Endothelial cell of umbilical vein (primary cell): Measurements from ENCODE around the gene KCNQ1OT1.

Experiments used
- EZH2 ChIP-seq: IDR thresholded peaks from 2 replicates; pipeline ENCODE4 v1.6.1; 2012; ENCODE audit warnings: borderline replicate concordance, low read depth, mild to moderate bottlenecking, moderate library complexity, low read length, inconsistent platforms; ENCODE audit not compliant: severe bottlenecking
- MYC ChIP-seq: IDR thresholded peaks from one replicate; pipeline ENCODE4 v1.6.1; 2011; ENCODE audit warnings: mild to moderate bottlenecking, low read depth, low read length
- POLR2A ChIP-seq: IDR thresholded peaks from 2 replicates; pipeline ENCODE4 v1.6.1; 2012; ENCODE audit warnings: low read depth, mild to moderate bottlenecking, control low read depth, low read length
- TF ChIP-seq, protein P1 (sequence below), 2 donors: IDR thresholded peaks; 1 replicate in 1 of 2; 2 replicates in 1 of 2; pipeline ENCODE4 v1.5.1; 2011; ENCODE audit warnings: low read length in 2 of 2, mild to moderate bottlenecking in 2 of 2, moderate library complexity in 2 of 2, control low read depth in 1 of 2, inconsistent platforms in 1 of 2, low read depth in 1 of 2; ENCODE audit not compliant: insufficient read depth in 1 of 2; ENCODE audit errors: extremely low read depth in 1 of 2

DNA sequence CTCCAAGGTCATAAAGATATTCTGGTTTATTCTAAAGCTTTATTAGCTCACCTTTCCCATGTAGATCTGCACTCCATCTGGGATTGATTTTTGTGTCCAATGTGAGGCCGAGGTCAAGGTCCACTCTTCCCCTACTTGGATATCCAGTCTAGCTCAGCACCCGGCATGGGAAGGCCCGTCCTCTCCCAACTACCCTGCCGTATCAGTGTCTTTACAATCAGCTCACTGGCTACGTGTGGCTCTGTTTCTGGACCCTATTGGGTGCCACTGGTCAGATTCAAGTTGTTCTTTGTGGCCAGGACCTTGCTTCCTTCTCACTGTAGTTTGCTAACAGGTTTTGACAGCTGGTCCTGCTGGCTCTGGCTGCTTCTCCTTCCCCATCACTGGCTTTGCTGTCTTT, 30.9 kb downstream of the KCNQ1OT1 start:
- TF ChIP-seq MYC (no peak), POLR2A (no peak), EZH2 (no peak)
- TF ChIP-seq, protein P1, sequence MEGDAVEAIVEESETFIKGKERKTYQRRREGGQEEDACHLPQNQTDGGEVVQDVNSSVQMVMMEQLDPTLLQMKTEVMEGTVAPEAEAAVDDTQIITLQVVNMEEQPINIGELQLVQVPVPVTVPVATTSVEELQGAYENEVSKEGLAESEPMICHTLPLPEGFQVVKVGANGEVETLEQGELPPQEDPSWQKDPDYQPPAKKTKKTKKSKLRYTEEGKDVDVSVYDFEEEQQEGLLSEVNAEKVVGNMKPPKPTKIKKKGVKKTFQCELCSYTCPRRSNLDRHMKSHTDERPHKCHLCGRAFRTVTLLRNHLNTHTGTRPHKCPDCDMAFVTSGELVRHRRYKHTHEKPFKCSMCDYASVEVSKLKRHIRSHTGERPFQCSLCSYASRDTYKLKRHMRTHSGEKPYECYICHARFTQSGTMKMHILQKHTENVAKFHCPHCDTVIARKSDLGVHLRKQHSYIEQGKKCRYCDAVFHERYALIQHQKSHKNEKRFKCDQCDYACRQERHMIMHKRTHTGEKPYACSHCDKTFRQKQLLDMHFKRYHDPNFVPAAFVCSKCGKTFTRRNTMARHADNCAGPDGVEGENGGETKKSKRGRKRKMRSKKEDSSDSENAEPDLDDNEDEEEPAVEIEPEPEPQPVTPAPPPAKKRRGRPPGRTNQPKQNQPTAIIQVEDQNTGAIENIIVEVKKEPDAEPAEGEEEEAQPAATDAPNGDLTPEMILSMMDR (IDR thresholded peaks at IDR 0.05; ENCODE audit: extremely low read depth in 1 of 2, insufficient read depth in 1 of 2, low read depth in 1 of 2, low read length in 2 of 2), result no peak
